HuH-7 (cell line): Measurements from ENCODE around the gene GIPR.

ENCODE experiments used
- DNase-seq: peaks from one replicate; pipeline ENCODE4 v3.0.0; 2011; ENCODE audit warnings: low spot score

Gene GIPR

GRCh38 chr19:45730368-45731288 lies 62.6 kb downstream of the GIPR start, which contains the start of gene FBXO46:
Gene FBXO46 (minus strand): TSS chr19:45730896. CDS start chr19:45713495, 17,401 bp downstream.
- peak; percentile 95 for DNase-seq
